Midbrain (tissue), 1 donor: ENCODE data around the gene NPR1.

Experiments
- DNase-seq: peaks from one replicate; lab custom pipeline; 2025; lab: John Stamatoyannopoulos, UW

The NPR1 gene

DNA sequence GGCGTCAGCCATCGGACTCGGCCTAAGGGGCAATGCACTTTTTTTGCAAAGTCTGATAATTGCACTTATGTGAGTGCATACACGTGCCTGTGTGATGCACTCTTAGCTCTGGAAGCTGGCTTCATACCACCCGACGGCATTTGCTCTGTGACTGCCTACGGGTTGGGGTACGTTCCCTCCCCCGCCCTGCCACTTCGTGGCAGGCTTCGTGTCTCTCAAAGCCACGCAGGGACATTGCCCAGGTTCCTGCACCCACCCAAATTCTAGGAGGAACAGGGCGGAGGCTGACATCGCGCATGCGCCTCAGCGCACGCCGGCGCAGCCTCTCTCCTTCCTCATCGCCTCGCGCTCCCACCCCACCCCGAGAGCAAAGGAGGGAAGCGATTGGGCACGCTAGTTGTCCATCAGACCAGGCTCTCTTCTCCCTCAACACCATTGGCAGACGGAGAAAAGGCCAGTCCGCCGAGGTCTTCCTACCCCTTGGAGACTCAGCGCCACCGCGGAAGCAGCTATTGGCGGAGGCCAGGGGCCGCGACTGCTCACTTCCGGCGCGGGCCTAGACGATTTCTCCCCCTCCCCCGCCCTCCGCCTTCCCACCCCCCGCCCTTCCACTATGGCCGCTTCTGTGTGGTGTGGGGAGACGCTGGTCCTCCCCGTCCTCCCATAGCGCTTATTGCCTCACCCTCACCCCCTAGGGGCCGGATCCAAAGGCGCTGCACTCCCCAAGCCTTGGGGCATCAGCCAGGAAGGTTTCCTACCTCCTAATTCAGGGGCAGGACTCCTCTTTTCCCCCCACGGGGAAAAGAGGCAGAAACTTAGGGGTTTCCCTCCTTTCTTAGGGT, 49.2 kb downstream of the NPR1 start, which contains the start of gene INTS3:
TSS of gene INTS3 (plus strand) at position 588 of the 842 bp plus-strand sequence. CDS start 585 bp downstream, outside the sequence.
- DNase-seq = peak; percentile 100

DNA sequence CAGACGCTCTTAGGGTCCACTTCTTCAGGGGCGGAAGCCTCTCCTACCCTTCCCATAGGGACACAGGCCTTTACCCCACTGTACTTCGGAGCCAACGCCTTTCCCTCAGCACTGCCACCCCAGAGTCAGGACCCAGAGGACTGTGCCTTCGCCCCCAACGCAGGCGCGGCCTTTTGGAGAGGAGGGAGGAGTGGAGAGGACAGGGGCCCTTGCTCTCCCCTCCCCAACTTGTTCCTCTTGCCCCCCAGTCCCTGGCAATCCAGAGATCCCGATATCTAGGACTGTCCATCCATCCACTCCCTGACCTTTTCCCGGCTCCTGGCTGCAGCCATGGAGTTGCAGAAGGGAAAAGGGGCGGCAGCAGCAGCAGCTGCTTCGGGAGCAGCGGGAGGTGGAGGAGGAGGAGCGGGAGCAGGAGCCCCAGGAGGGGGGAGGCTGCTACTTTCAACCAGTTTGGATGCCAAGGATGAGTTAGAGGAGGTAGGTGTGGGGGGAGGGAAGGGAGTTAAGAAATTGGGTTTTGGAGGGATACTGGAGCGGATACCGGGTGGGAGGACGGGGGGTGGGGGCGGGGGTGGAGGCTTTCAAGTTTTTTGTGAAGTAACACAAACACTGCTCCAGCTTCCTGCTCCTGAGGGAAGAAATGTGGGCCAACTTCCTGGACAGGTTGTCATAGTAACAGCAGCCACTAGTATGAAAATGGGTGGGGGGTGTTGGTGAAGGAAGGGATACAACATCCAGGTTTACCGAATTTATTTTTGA, 50.0 kb downstream of the NPR1 start:
- DNase-seq = no peak

DNA sequence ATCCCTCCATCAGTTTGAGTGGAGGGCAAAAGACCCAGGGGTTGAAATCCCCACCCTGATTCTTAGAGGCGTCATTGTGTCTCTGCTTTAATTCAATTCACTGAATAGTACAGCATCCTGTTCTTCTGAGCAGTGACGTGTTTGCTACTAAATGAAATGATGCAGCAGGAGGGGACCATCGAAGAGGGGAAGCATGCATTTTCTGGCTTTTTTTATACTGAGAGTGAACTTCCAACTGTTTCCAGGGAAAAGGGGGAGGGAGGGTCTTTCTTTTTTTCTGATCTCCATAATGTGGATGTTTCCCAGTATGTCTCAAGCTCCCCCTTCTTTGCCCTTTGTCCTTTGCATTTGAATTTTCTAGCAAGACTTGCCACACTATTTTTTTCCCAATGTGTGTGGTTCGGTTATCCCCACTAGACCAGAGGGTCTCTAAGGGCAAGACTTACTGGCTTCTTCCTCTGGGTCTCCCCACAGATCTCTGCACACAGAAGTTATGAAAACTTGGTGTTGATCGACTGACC, 52.0 kb downstream of the NPR1 start:
- no peak for DNase-seq

DNA sequence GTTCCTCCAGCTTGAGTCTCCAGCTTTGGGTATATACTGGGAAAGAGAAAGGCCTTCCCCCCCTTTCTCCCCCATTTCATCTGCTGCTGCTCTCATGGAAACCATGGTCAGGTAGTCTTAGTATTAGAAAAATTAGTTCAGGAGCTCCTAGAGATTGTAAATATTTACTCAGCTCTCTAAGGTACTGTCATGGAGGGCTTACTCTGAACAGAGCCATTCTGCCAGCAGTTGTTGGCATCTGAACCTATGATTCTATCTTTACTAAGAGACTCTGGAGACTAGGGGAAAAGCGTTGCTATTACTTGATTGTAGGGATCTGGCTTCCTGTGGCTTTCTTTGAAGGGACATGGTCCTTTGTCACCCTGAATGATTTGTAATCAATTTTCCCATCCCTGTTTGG, 55.5 kb downstream of the NPR1 start:
- no peak for DNase-seq

DNA sequence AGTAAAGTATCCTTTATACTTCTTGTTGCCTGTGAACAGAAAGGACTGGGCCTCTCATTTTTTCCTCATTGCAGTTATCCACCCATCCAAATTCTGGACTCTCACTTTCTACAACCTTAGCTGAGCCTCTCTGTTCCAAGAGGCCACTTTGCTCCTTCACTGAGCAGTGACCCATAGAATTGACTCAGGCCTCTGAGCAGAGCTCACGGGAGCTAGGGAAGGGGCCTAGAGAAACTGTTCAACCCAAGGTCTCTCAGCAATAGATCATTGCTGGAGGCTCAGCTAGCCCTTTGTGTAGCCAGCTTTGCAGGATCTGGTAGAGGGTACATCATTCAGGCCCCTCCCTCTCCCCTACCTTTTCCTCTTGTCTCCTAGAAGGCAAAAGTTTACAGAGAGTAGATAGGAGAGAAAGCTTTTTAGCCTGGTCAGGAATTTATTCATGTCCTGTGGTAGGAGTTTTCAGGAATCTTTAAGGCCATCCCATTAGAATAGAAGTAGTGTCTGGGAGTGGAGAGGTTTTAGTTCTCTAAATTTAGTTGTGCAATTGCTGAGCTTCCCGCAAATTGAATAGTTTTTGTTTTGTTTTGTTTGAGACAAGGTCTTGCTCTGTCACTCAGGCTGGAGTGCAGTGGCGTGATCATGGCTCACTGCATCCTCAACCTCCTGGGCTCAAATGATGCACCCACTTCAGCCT, 56.1 kb downstream of the NPR1 start:
- DNase-seq = no peak

DNA sequence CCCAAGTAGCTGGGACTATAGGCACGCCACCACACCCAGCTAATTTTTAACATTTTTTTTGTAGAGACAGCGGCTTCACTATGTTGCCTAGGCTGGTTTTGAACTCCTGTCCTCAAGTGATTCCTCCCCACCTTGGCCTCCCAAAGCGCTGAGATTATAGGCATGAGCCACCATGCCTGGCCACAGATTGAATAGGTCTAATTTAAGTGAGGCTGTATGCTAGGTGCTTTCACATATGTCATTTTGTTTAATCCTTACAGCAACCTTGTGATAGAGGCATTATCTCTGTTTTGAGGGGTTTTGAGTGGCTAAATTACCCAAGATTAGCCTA, 56.6 kb downstream of the NPR1 start:
- no peak for DNase-seq

DNA sequence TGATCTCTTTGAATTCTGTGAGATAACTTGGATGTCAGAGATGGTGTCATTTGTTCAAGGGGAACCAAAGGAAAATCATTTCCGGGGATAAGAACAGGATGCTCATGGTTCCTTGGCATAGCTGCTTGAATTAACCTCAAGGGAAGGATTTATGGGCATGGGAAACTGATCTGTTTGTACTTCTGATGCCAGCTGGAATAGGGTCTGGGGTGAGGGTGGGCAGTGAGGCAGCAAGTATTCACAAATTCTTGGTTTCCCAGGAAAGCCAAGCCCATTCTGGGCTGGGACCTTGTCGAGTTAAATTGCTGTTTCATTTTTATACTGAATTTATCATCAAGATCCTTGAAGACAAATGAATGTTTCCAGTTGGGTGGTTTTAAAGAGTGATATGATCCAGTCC, 63.5 kb downstream of the NPR1 start:
- DNase-seq = no peak

DNA sequence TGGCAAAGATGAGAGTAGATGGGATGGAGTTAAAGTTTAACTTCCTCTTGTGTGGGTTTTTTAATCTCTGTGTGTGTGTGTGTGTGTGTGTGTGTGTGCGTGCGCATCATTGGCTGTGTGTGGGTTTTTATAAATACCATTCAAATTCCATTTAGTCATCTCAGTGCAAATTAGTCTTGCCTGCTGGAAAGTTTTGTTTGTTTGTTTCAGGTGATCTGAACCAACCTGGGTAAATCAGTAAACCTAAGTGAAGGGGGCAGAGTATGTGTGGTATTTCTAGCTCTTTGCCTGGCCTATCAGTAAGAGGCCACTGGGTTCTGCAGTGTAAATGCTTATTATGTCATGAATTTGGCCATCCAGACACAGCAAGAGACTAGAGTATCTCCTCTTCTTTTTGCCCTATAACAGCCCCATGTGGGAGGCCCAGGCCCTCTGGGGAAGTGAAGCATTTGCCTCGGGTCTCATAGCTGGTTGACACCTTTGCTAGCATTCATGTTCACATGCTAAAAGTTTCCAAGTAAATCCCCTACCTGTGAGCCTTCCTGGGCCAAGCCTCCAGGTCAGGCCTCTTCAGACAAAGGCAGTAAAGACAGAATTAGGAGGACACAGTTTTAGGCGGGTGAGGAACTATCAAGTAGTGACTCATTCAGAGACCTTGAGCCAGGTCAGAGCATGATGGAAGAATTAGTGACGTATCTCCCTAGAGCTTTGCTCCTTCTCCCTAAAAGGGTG, 64.1 kb downstream of the NPR1 start:
- DNase-seq = no peak
